ENCODE measurements around the gene RABEP1. TPM values are rescaled to one million over a fixed set of nuclear protein-coding genes. Genes with fewer than 3 reads are reported as not detected.

RABEP1 gene
- total and polyA plus RNA-seq, 4 donors, result 21.1 to 47.5 (median 34.4) TPM

- no peaks in the 10 kb centered on the region for H3K9me3 ChIP-seq (ENCODE audit: control insufficient read depth, low read length)
- H3K27ac ChIP-seq (ENCODE audit: low read depth in 1 of 2, low read length in 2 of 2), result no peak overlapping the region
- no peaks in the 10 kb centered on the region for H3K36me3 ChIP-seq (ENCODE audit: control insufficient read depth in 1 of 2, insufficient read depth in 2 of 2, low read length in 1 of 2)
- intact Hi-C loops (cut with DNase I), result loop anchor here in 1 of 2 donors (10.0 kb wide), 1 partner anchor 1193 kb away; the partner anchor contains the start of gene AIPL1
- no peaks in the 10 kb centered on the region for H3K27me3 ChIP-seq (ENCODE audit: control insufficient read depth in 1 of 2, insufficient read depth in 2 of 2, low read length in 1 of 2)
- DNase-seq (peak in 1 of 2 donors; percentile 34), ATAC-seq (ENCODE audit: low FRiP score) (no peak)
- no peaks in the 10 kb centered on the region for H3K4me1 ChIP-seq (ENCODE audit: control insufficient read depth in 1 of 2, insufficient read depth in 2 of 2, low read length in 2 of 2)
- no peak overlapping the region for H3K4me3 ChIP-seq (ENCODE audit: low read length in 2 of 2)
- 41 to 46% methylated on average over 10 of the region's 10 CpGs for WGBS, 2 donors
These were observed 40.0 kb upstream of the RABEP1 start for GRCh38 chr17:5241861-5242671.

GRCh38 chr17:5247621-5248020 lies 34.5 kb upstream of the RABEP1 start:
- no peak for DNase-seq
- WGBS, 2 donors, result 87 to 88% methylated on average over 8 of the region's 8 CpGs

GRCh38 chr17:5248821-5249479 lies 33.1 kb upstream of the RABEP1 start:
- ATAC-seq (ENCODE audit: low FRiP score) (no peak), DNase-seq (no peak)
- no peaks in the 10 kb centered on the region for H3K27me3 ChIP-seq (ENCODE audit: control insufficient read depth in 1 of 2, insufficient read depth in 2 of 2, low read length in 1 of 2)
- intact Hi-C loops (cut with DNase I), result loop anchor here (1.0 to 10.0 kb wide), 3 partner anchors 190 to 1186 kb away; partner anchors contain the start of genes AIPL1 (in 1 of the 2) and C1QBP (in 1 of the 2)
- no peaks in the 10 kb centered on the region for H3K36me3 ChIP-seq (ENCODE audit: control insufficient read depth in 1 of 2, insufficient read depth in 2 of 2, low read length in 1 of 2)
- H3K9me3 ChIP-seq (ENCODE audit: control insufficient read depth, low read length), result no peaks in the 10 kb centered on the region
- WGBS, 2 donors, result 63 to 69% methylated on average over 22 of the region's 22 CpGs
- no peak overlapping the region for H3K4me3 ChIP-seq (ENCODE audit: low read length in 2 of 2)
- no peak overlapping the region for H3K27ac ChIP-seq (ENCODE audit: low read depth in 1 of 2, low read length in 2 of 2)
- peaks cover 0 to 2% of the 10 kb centered on the region in 2 donors for H3K4me1 ChIP-seq (ENCODE audit: control insufficient read depth in 1 of 2, insufficient read depth in 2 of 2, low read length in 2 of 2)

More at GRCh38 chr17:5247621-5248020, 34.5 kb upstream of the RABEP1 start:
- no peak overlapping the region for H3K4me3 ChIP-seq (ENCODE audit: low read length in 2 of 2)
- H3K9me3 ChIP-seq (ENCODE audit: control insufficient read depth, low read length), result no peaks in the 10 kb centered on the region
- H3K4me1 ChIP-seq (ENCODE audit: control insufficient read depth in 1 of 2, insufficient read depth in 2 of 2, low read length in 2 of 2), result peaks cover 0 to 2% of the 10 kb centered on the region in 2 donors
- intact Hi-C loops (cut with DNase I), result loop anchor here (5.0 to 10.0 kb wide), 2 partner anchors 195 to 1187 kb away; partner anchors contain the start of gene AIPL1 (in 1 of the 2)
- H3K36me3 ChIP-seq (ENCODE audit: control insufficient read depth in 1 of 2, insufficient read depth in 2 of 2, low read length in 1 of 2), result no peaks in the 10 kb centered on the region
- no peaks in the 10 kb centered on the region for H3K27me3 ChIP-seq (ENCODE audit: control insufficient read depth in 1 of 2, insufficient read depth in 2 of 2, low read length in 1 of 2)
- H3K27ac ChIP-seq (ENCODE audit: low read depth in 1 of 2, low read length in 2 of 2), result no peak overlapping the region
- no peak for ATAC-seq (ENCODE audit: low FRiP score)

- intact Hi-C loops (cut with DNase I), result loop anchor here (1.0 to 10.0 kb wide), 3 partner anchors 190 to 1185 kb away; partner anchors contain the start of genes AIPL1 (in 1 of the 2) and C1QBP (in 1 of the 2)
- peak in 1 of 2 donors; percentile 50 for DNase-seq
- ATAC-seq (ENCODE audit: low FRiP score), result peak; percentile 54
- H3K36me3 ChIP-seq (ENCODE audit: control insufficient read depth in 1 of 2, insufficient read depth in 2 of 2, low read length in 1 of 2), result no peaks in the 10 kb centered on the region
- H3K4me3 ChIP-seq (ENCODE audit: low read length in 2 of 2), result no peak overlapping the region
- no peaks in the 10 kb centered on the region for H3K27me3 ChIP-seq (ENCODE audit: control insufficient read depth in 1 of 2, insufficient read depth in 2 of 2, low read length in 1 of 2)
- H3K4me1 ChIP-seq (ENCODE audit: control insufficient read depth in 1 of 2, insufficient read depth in 2 of 2, low read length in 2 of 2), result peaks cover 0 to 2% of the 10 kb centered on the region in 2 donors
- H3K9me3 ChIP-seq (ENCODE audit: control insufficient read depth, low read length), result no peaks in the 10 kb centered on the region
- no peak overlapping the region for H3K27ac ChIP-seq (ENCODE audit: low read depth in 1 of 2, low read length in 2 of 2)
- 0% methylated on average over 4 of the region's 4 CpGs for WGBS, 2 donors
These were observed 32.5 kb upstream of the RABEP1 start for GRCh38 chr17:5249615-5250014.

- 70% methylated on average over 7 of the region's 7 CpGs for WGBS, 2 donors
- Histone ChIP-seq H3K27me3 (ENCODE audit: control insufficient read depth in 1 of 2, insufficient read depth in 2 of 2, low read length in 1 of 2) (no peaks in the 10 kb centered on the region), H3K4me3 (ENCODE audit: low read length in 2 of 2) (no peak overlapping the region), H3K4me1 (ENCODE audit: control insufficient read depth in 1 of 2, insufficient read depth in 2 of 2, low read length in 2 of 2) (peaks cover 0 to 2% of the 10 kb centered on the region in 2 donors), H3K9me3 (ENCODE audit: control insufficient read depth, low read length) (no peaks in the 10 kb centered on the region), H3K36me3 (ENCODE audit: control insufficient read depth in 1 of 2, insufficient read depth in 2 of 2, low read length in 1 of 2) (no peaks in the 10 kb centered on the region), H3K27ac (ENCODE audit: low read depth in 1 of 2, low read length in 2 of 2) (no peak overlapping the region)
- intact Hi-C loops (cut with DNase I), result no loop called here
- DNase-seq (no peak), ATAC-seq (ENCODE audit: low FRiP score) (no peak)
These were observed 27.7 kb upstream of the RABEP1 start for GRCh38 chr17:5254414-5254813.

- 55 to 65% methylated on average over 5 of the region's 5 CpGs for WGBS, 2 donors
- H3K4me1 ChIP-seq (ENCODE audit: control insufficient read depth in 1 of 2, insufficient read depth in 2 of 2, low read length in 2 of 2), result no peaks in the 10 kb centered on the region
- H3K9me3 ChIP-seq (ENCODE audit: control insufficient read depth, low read length), result no peaks in the 10 kb centered on the region
- ATAC-seq (ENCODE audit: low FRiP score) (no peak), DNase-seq (peak in 1 of 2 donors; percentile 62)
- intact Hi-C loops (cut with DNase I), result no loop called here
- H3K27ac ChIP-seq (ENCODE audit: low read depth in 1 of 2, low read length in 2 of 2), result no peak overlapping the region
- no peaks in the 10 kb centered on the region for H3K27me3 ChIP-seq (ENCODE audit: control insufficient read depth in 1 of 2, insufficient read depth in 2 of 2, low read length in 1 of 2)
- H3K4me3 ChIP-seq (ENCODE audit: low read length in 2 of 2), result no peak overlapping the region
- no peaks in the 10 kb centered on the region for H3K36me3 ChIP-seq (ENCODE audit: control insufficient read depth in 1 of 2, insufficient read depth in 2 of 2, low read length in 1 of 2)
These were observed 27.1 kb upstream of the RABEP1 start for GRCh38 chr17:5254903-5255521.

GRCh38 chr17:5257124-5257523 lies 25.0 kb upstream of the RABEP1 start:
- DNase-seq (no peak), ATAC-seq (ENCODE audit: low FRiP score) (no peak)
- H3K36me3 ChIP-seq (ENCODE audit: control insufficient read depth in 1 of 2, insufficient read depth in 2 of 2, low read length in 1 of 2), result no peaks in the 10 kb centered on the region
- 94 to 96% methylated on average over 5 of the region's 5 CpGs for WGBS, 2 donors
- no peak overlapping the region for H3K27ac ChIP-seq (ENCODE audit: low read depth in 1 of 2, low read length in 2 of 2)
- H3K4me3 ChIP-seq (ENCODE audit: low read length in 2 of 2), result no peak overlapping the region
- intact Hi-C loops (cut with DNase I), result no loop called here
- H3K27me3 ChIP-seq (ENCODE audit: control insufficient read depth in 1 of 2, insufficient read depth in 2 of 2, low read length in 1 of 2), result no peaks in the 10 kb centered on the region
- no peaks in the 10 kb centered on the region for H3K9me3 ChIP-seq (ENCODE audit: control insufficient read depth, low read length)
- no peaks in the 10 kb centered on the region for H3K4me1 ChIP-seq (ENCODE audit: control insufficient read depth in 1 of 2, insufficient read depth in 2 of 2, low read length in 2 of 2)

- DNase-seq (no peak), ATAC-seq (ENCODE audit: low FRiP score) (no peak)
- Histone ChIP-seq H3K27ac (ENCODE audit: low read depth in 1 of 2, low read length in 2 of 2) (no peak overlapping the region), H3K4me3 (ENCODE audit: low read length in 2 of 2) (no peak overlapping the region), H3K9me3 (ENCODE audit: control insufficient read depth, low read length) (no peaks in the 10 kb centered on the region), H3K4me1 (ENCODE audit: control insufficient read depth in 1 of 2, insufficient read depth in 2 of 2, low read length in 2 of 2) (no peaks in the 10 kb centered on the region), H3K27me3 (ENCODE audit: control insufficient read depth in 1 of 2, insufficient read depth in 2 of 2, low read length in 1 of 2) (no peaks in the 10 kb centered on the region), H3K36me3 (ENCODE audit: control insufficient read depth in 1 of 2, insufficient read depth in 2 of 2, low read length in 1 of 2) (no peaks in the 10 kb centered on the region)
- intact Hi-C loops (cut with DNase I), result no loop called here
- 87 to 95% methylated on average over 1 of the region's 1 CpG for WGBS, 2 donors
These were observed 21.5 kb upstream of the RABEP1 start for GRCh38 chr17:5260542-5260941.

Measured in aorta (tissue), 5 donors.